NCI-H1048 (cell line): Measurements from ENCODE around the gene TEX53.

Source experiments
- DNase-seq: peaks from one replicate; lab custom pipeline; 2025; lab: John Stamatoyannopoulos, UW

The TEX53 gene

GRCh38 chr9:114657705-114658104, at the start of gene TEX53:
TSS of gene TEX53 (minus strand) at chr9:114657805. CDS start at chr9:114657774, 31 bp downstream.
- DNase-seq: no peak

DNA sequence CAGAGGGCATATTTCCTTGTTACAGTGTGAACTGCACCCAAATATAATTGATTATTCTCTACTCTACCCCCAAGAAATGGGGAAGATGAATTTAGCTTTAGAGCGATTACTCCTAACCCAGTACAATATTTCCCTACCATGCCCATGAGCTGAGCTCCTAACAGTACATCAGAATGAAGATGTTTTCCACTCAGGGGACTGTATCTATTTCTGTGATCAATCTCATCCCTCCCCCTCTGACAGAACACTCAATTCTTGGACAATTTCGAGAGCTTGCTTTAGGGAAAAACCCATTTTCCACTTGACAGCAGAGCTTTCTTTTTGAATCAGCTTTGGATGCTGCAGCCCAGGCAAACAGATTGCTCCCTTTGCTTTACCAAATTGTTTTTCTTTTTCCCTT, 49.1 kb upstream of the TEX53 start:
- DNase-seq: no peak

DNA sequence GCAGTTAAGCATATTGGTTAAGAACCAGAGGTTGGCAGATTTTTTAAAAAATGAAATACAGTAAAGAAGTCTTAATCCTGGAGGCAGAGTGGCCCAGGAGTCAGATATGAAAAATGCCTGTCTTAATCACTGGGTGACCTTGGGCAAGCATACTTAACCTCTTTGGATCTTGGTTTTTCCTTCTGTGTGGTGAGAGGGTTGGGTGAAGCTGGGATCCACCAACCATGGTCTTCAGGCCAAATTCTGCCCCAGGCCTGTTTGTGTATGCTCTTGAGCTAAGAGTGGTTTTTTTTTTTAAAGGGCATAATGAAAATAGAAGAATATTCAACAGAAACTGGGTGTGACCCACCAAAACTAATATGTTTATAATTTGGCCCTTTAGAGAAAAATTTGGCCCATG, 44.4 kb upstream of the TEX53 start:
- DNase-seq: no peak

GRCh38 chr9:114697951-114698351, 40.3 kb upstream of the TEX53 start:
- DNase-seq: no peak

DNA sequence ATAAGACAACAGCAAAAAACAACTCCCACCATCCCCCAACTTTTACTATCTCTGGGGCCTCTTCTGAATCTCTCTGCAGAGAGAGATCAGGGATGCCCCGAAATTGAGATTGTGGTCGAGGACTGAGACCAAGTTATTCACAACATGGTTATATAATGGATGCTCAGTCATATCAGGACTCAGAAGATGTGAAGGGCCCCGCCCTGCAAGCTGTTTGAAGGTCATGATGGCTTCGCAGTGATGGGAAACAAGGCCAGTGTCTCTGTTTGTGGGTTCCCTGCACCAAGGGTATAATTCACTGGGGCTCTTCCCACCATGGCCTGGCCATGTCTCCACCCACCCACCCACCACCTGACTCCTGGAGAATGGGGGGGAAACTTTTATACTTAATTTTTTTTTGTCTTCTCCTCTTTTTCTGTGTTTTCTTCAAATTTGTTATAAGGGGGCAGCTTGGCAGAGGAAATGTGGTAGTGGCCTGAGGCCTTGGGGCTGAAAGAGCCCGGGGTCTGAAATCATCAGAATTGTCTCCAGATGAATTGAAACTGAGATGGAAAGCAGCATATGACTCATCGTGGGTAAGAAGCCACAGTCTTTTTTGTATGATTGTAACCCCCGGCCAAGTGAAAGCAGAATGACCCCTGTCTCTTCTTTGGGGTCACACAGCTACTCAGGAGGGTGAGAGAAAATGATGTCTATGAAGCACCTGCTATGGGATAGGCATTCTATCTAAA, 39.4 kb upstream of the TEX53 start:
- DNase-seq: no peak

DNA sequence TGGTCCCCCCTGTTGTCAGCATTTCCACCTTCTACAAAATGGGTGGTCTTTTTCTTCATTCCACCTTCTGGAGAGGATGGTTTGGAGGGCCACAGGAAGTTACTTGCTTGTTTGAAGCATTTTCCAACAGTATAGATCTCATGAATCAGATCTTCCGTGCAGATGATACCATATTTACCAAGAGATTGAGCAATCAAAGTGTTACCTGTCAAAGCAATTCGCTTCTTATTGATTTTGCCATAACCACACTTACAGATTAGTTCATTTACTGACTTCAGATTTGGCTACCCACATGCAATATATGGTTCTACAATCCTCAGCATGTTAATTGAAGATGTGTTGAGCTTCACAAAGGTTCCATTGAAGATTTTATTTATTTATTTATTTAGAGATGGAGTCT, 38.3 kb upstream of the TEX53 start:
- no peak for DNase-seq

DNA sequence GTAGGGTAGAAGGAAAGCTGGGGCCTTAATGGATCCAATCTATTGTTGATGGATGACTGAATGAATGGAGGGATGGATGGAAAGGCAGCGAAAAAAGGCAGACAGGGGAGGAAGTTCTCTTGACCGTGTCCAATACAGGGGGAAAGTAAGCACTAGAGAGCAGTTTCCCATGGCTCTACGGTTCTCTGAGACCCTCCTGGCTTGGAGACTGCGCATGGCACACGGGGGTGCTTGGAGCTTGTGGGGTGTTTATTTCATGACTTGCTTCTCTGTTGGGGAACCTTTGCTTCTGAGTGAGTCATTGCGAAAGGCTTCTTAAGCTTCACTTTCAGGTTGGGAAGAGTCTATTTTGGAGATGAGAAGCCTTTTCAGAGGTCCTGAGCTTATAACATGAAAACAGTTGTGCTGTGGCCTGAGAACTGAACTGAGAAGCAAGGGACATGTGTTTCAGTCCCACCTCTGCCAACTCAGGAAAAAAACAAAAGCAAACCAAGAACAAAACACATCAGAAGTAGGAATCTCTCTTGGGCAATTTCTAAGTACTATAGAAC, 37.2 kb upstream of the TEX53 start:
- DNase-seq: no peak

DNA sequence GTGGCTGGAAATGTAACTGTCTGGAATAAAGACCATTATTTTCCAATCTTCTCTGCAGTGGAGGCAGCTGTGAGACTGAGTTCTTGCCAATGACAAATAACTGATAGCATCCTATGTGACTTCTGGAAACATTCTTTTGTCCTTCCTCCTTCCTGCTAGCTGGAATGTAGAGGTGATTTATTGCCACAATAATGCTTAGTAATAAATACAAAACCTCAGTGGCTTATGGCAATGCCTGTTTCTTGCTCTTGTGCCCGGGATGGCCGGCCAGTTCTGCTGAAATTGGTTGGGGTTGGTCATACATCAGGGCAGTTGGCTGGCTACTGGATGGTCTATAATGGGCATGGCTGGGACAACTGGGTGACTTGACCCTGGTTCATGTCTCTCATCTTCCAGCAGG, 36.5 kb upstream of the TEX53 start:
- DNase-seq: no peak

DNA sequence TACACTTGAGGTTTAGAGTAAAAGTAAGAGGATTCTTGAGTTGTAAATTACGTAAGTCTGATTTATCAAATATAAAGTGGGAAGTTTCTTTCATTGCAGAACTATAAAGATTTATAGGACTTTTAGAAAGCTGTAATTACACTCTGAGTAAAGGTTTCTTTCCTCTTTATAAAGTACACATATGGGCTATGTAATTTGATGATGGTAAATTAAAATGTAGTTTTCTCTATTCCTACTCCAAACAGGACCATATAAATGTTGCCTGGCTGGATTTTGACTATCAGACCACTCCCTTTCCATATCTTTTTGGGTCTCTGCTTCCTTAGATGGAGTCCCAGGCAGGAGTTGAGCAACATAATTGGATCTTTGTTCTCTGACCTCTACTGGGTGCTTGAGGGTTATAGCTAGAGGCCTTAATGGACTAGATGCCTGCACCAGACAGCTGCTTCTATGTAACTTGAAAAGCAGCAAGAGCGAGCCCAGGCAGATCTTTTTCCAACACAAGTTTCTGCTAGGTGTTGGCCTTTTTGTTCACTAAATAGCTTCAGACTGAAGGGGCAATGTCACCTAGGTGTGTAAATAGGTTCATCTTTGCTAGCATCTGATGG, 35.7 kb upstream of the TEX53 start:
- DNase-seq: no peak

GRCh38 chr9:114691956-114692295, 34.3 kb upstream of the TEX53 start:
- no peak for DNase-seq

GRCh38 chr9:114691046-114691955, 33.7 kb upstream of the TEX53 start:
- no peak for DNase-seq

GRCh38 chr9:114690308-114690707, 32.7 kb upstream of the TEX53 start:
- no peak for DNase-seq

- DNase-seq: no peak
Measured at GRCh38 chr9:114689813-114690212, 32.2 kb upstream of the TEX53 start.

DNA sequence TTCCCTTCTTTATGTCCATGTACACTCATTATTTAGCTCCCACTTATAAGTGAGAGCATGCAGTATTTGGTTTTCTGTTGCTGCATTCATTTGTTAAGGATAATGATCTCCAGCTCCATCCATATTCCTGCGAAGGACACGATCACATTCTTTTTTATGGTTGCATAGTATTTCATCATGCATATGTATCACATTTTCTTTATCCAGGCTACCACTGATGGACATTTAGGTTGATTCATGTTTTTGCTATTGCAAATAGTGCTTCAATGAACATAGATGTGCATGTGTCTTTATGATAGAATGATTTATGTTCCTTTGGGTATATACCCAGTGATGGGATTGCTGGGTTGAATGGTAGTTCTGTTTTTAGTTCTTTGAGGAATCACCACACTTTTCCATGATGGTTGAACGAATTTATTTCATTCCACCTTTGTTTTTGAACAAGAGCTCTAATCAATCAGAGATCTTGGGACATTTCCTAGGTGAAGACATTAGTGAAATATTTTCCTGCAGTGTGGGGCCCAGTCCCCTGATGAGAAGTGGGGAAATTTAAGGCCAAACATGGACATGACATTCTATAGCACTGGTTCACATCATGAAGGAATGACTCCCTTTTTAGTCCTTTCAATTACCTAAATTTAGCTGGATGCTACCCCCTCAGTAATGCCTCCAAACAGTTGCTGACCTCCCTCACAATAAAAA, 31.5 kb upstream of the TEX53 start:
- no peak for DNase-seq

DNA sequence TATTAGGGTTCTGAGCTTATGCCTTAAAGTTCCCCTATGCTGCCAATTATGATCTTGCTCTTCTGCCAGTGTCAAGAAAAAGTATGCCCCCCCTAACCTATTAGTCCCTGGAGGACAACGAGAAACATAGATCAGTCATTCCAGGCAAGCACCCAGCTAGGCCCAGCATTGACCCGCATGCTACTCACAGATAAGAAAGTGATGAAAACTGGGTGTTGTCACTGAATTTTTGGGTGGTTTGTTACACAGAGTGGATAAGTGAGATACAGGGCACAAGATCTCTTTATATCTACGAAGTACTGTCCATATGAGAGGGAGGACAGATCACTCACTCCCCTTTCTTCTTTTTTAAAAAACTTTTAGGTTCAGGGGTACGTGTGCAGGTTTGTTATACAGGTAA, 30.8 kb upstream of the TEX53 start:
- no peak for DNase-seq

- DNase-seq: no peak
Measured at GRCh38 chr9:114687034-114687433, 29.4 kb upstream of the TEX53 start.

- DNase-seq: no peak
Measured at GRCh38 chr9:114685951-114686350, 28.3 kb upstream of the TEX53 start.

DNA sequence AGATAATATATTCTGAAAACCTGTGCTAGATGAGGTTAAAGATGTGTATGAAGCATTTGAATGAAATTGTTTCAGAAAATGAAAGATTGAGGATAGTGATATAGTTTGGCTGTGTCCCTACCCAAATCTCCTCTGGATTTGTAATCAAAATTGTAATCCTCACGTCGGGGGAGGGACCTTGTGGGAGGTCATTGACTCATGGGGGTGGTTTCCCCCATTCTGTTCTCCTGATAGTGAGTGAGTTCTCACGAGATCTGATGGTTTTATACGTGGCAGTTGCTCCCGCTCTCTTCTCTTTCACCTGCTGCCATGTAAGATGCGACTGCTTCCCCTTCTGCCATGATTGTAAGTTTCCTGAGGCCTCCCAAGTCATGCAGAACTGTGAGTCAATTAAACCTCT, 26.4 kb upstream of the TEX53 start:
- no peak for DNase-seq

GRCh38 chr9:114682846-114683245, 25.2 kb upstream of the TEX53 start:
- DNase-seq: no peak

- DNase-seq: peak; percentile 11
Measured at GRCh38 chr9:114681594-114682332, 24.2 kb upstream of the TEX53 start, which contains the start of gene TEX48. TSS of gene TEX48 (minus strand) at chr9:114682192. CDS start at chr9:114671723, 10,469 bp downstream.
